Vagina (tissue), 2 donors: Measurements from ENCODE around the gene MMD2.

Experiments used
- CTCF ChIP-seq, 3 experiments: fragments of 450-650 bp in 2 of 3; fragments of 200-600 bp in 1 of 3; sonication (generic) in 1 of 3; IDR thresholded peaks; one replicate each; pipeline ENCODE4 v1.5.1; 2017 to 2019; ENCODE audit warnings: antibody characterized with exemption in 3 of 3, mild to moderate bottlenecking in 2 of 3, moderate library complexity in 2 of 3
- POLR2AphosphoS5 ChIP-seq, 2 donors: sonication (generic); formaldehyde crosslinking; IDR thresholded peaks; one replicate each; pipeline ENCODE4 v1.9.0; 2017; ENCODE audit warnings: antibody characterized with exemption in 2 of 2, mild to moderate bottlenecking in 2 of 2, low read depth in 1 of 2; ENCODE audit not compliant: insufficient read depth in 1 of 2

GRCh38 chr7:4928445-4928844, 30.5 kb downstream of the MMD2 start:
- TF ChIP-seq CTCF (IDR thresholded peaks at IDR 0.05) = no peak
- no peak for TF ChIP-seq POLR2AphosphoS5 (IDR thresholded peaks at IDR 0.05; ENCODE audit: insufficient read depth in 1 of 2, low read depth in 1 of 2)
